Measurements from ENCODE around the gene ADARB1. TPM values are rescaled to one million over a fixed set of nuclear protein-coding genes. Genes with fewer than 3 reads are reported as not detected.

ADARB1 gene
- polyA plus RNA-seq, 3 donors: 0.40 to 2.6 (median 1.0) TPM

GRCh38 chr21:45045481-45045880, 28.9 kb upstream of the ADARB1 start:
- peaks cover 7 to 13% (median 9%) of the 10 kb centered on the region in 3 donors for H3K27me3 Mint-ChIP-seq (ENCODE audit: low read depth in 3 of 3)
- Histone ChIP-seq H3K9ac (ENCODE audit: insufficient read depth, low read length, poor library complexity, severe bottlenecking) (no peak overlapping the region), H2AFZ (ENCODE audit: insufficient read depth, low read depth, low read length, poor library complexity, severe bottlenecking) (no peak overlapping the region), H3K79me2 (ENCODE audit: insufficient read depth, low read length) (no peaks in the 10 kb centered on the region), H3K4me3 (replicated peaks in 1 of 3; ENCODE audit: low read depth in 2 of 3, low read length in 3 of 3) (no peak overlapping the region), H3K4me2 (replicated peaks; ENCODE audit: extremely low read depth, low read length, poor library complexity, severe bottlenecking) (no peak overlapping the region), H3K9me3 (replicated peaks in 1 of 2; ENCODE audit: control insufficient read depth in 1 of 2, insufficient read depth in 1 of 2, low read length in 2 of 2) (peaks cover 9 to 14% of the 10 kb centered on the region in 2 donors), H4K20me1 (ENCODE audit: insufficient read depth, low read length) (no peaks in the 10 kb centered on the region), H3K27ac (ENCODE audit: low read depth in 1 of 2, low read length in 2 of 2) (no peak overlapping the region), H3K27me3 (ENCODE audit: control insufficient read depth in 2 of 2, insufficient read depth in 2 of 2, low read length in 2 of 2) (no peaks in the 10 kb centered on the region), H3K4me1 (ENCODE audit: control insufficient read depth in 1 of 2, insufficient read depth in 2 of 2, low read length in 2 of 2) (peaks cover 15 to 17% of the 10 kb centered on the region in 2 donors), H3K36me3 (replicated peaks in 1 of 2; ENCODE audit: control insufficient read depth in 1 of 2, insufficient read depth in 2 of 2, low read length in 2 of 2) (no peaks in the 10 kb centered on the region)
- TF ChIP-seq, protein P1, sequence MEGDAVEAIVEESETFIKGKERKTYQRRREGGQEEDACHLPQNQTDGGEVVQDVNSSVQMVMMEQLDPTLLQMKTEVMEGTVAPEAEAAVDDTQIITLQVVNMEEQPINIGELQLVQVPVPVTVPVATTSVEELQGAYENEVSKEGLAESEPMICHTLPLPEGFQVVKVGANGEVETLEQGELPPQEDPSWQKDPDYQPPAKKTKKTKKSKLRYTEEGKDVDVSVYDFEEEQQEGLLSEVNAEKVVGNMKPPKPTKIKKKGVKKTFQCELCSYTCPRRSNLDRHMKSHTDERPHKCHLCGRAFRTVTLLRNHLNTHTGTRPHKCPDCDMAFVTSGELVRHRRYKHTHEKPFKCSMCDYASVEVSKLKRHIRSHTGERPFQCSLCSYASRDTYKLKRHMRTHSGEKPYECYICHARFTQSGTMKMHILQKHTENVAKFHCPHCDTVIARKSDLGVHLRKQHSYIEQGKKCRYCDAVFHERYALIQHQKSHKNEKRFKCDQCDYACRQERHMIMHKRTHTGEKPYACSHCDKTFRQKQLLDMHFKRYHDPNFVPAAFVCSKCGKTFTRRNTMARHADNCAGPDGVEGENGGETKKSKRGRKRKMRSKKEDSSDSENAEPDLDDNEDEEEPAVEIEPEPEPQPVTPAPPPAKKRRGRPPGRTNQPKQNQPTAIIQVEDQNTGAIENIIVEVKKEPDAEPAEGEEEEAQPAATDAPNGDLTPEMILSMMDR (IDR thresholded peaks at IDR 0.05): no peak
- intact Hi-C loops (cut with micrococcal nuclease): no loop called here
- no peak for DNase-seq
- no peaks in the 10 kb centered on the region for H3K36me3 Mint-ChIP-seq
- peaks cover 27% of the 10 kb centered on the region for H3K4me1 Mint-ChIP-seq
- peaks cover 6 to 27% (median 14%) of the 10 kb centered on the region in 7 donors for H3K9me3 Mint-ChIP-seq
- H3K4me3 Mint-ChIP-seq: no peak overlapping the region
- H3K27ac Mint-ChIP-seq: no peak overlapping the region
- 82% methylated on average over 4 of the region's 5 CpGs for WGBS (ENCODE audit: insufficient coverage)

GRCh38 chr21:45047257-45047656, 27.1 kb upstream of the ADARB1 start:
- Mint-ChIP-seq H3K4me1 (peaks cover 9% of the 10 kb centered on the region), H3K4me3 (no peak overlapping the region), H3K27ac (no peak overlapping the region), H3K36me3 (no peaks in the 10 kb centered on the region), H3K27me3 (ENCODE audit: low read depth in 3 of 3) (peaks cover 9 to 15% (median 9%) of the 10 kb centered on the region in 3 donors), H3K9me3 (peaks cover 6 to 27% (median 14%) of the 10 kb centered on the region in 7 donors)
- H3K9me3 ChIP-seq (replicated peaks in 1 of 2; ENCODE audit: control insufficient read depth in 1 of 2, insufficient read depth in 1 of 2, low read length in 2 of 2): peaks cover 9 to 14% of the 10 kb centered on the region in 2 donors
- TF ChIP-seq, protein P1 (IDR thresholded peaks at IDR 0.05): no peak
- H3K9ac ChIP-seq (ENCODE audit: insufficient read depth, low read length, poor library complexity, severe bottlenecking): no peak overlapping the region
- no peak overlapping the region for H2AFZ ChIP-seq (ENCODE audit: insufficient read depth, low read depth, low read length, poor library complexity, severe bottlenecking)
- H3K36me3 ChIP-seq (replicated peaks in 1 of 2; ENCODE audit: control insufficient read depth in 1 of 2, insufficient read depth in 2 of 2, low read length in 2 of 2): no peaks in the 10 kb centered on the region
- no peaks in the 10 kb centered on the region for H3K4me1 ChIP-seq (ENCODE audit: control insufficient read depth in 1 of 2, insufficient read depth in 2 of 2, low read length in 2 of 2)
- no peak for DNase-seq
- H3K27me3 ChIP-seq (ENCODE audit: control insufficient read depth in 2 of 2, insufficient read depth in 2 of 2, low read length in 2 of 2): no peaks in the 10 kb centered on the region
- no CpG with 5 or more reads among the region's 1 CpG for WGBS (ENCODE audit: insufficient coverage)
- H3K4me3 ChIP-seq (replicated peaks in 1 of 3; ENCODE audit: low read depth in 2 of 3, low read length in 3 of 3): no peak overlapping the region
- intact Hi-C loops (cut with micrococcal nuclease): no loop called here
- no peak overlapping the region for H3K4me2 ChIP-seq (replicated peaks; ENCODE audit: extremely low read depth, low read length, poor library complexity, severe bottlenecking)
- no peaks in the 10 kb centered on the region for H4K20me1 ChIP-seq (ENCODE audit: insufficient read depth, low read length)
- H3K79me2 ChIP-seq (ENCODE audit: insufficient read depth, low read length): no peaks in the 10 kb centered on the region
- no peak overlapping the region for H3K27ac ChIP-seq (ENCODE audit: low read depth in 1 of 2, low read length in 2 of 2)

Data from CD14-positive monocyte (primary cell).